GM18519 (cell line): Measurements from ENCODE around the gene SMG6.
"Not testable (repeated sequence)": the region's sequence is repeated elsewhere in the genome, so short reads cannot be mapped to it uniquely, and the experiment has no call there.

ENCODE experiments used
- ATAC-seq: cut with Tn5 transposase; IDR thresholded peaks from one replicate; pipeline ENCODE4 v1.9.1; 2021; ENCODE audit warnings: mild to moderate bottlenecking, moderate library complexity; ENCODE audit not compliant: unreplicated experiment, low FRiP score

The SMG6 gene

GRCh38 chr17:2210726-2211125 is 92.9 kb downstream of the SMG6 start:
- no peak for ATAC-seq

DNA sequence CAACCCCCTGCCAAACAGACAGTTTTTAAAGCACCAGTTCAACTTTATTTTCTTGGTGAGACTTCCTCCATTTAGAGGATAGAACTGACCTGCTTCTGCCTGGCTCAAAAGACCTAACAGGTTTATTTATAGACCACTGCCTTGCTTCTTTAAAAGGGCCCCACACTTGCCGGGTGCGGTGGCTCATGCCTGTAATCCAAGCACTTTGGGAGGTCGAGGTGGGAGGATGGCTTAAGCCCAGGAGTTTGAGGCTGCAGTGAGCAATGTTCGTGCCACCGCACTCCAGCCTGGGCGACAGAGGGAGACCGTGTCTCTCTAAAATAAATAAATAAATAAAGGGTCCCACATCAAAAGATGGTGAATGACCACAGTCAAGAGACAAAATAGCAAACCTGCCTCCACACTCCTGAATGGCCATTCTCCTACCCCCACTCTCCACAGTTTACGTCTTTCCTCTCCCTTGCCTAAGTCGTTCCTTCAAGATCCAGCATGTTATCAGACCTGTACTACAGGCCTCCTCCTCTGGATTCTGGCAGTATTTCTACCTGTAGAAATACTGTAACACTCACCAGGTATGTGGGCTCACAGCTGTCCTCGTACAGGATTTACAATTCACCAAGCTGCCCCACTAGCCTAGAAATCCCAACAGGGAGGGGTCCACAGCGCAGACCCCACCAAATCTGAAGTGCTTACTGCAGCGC is 95.6 kb downstream of the SMG6 start:
- ATAC-seq = no peak

GRCh38 chr17:2204393-2204792 is 99.2 kb downstream of the SMG6 start:
- ATAC-seq = no peak

- no peak for ATAC-seq
These were observed 99.8 kb downstream of the SMG6 start for GRCh38 chr17:2203818-2204217.

DNA sequence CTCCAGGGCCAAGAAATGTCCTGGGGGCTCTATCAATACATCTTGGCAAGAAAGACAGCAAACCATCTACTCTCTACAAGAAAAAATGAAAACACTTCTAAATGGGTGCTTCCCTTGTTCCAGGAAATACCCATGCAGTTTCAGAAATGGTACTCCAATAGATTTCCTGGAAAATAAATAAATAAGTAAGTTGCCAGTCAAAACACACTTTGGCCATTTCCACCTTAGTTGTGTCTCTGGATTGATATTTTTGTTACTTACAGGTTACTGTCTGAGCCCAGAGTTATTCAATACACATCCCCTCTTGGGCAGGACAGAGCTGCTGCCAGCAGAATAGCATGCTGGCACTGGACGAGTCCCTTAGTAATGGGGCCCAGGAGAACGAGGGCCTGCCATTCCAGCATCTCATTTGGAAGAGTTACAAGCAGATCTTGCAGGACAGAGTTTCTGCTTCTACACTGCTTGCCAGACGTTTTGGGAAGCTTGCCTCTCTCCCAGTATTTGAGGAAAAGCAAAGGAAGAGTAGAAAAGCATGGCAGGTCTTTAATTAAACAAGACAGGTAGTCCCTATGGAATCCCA is 100.5 kb downstream of the SMG6 start:
- no peak for ATAC-seq

GRCh38 chr17:2202302-2202995 is 101.1 kb downstream of the SMG6 start:
- ATAC-seq = no peak

GRCh38 chr17:2199386-2199785 is 104.2 kb downstream of the SMG6 start:
- not testable (repeated sequence) for ATAC-seq

GRCh38 chr17:2198927-2199326 is 104.7 kb downstream of the SMG6 start:
- ATAC-seq = no peak

- no peak for ATAC-seq
These were observed 106.3 kb downstream of the SMG6 start for GRCh38 chr17:2197271-2197670.

DNA sequence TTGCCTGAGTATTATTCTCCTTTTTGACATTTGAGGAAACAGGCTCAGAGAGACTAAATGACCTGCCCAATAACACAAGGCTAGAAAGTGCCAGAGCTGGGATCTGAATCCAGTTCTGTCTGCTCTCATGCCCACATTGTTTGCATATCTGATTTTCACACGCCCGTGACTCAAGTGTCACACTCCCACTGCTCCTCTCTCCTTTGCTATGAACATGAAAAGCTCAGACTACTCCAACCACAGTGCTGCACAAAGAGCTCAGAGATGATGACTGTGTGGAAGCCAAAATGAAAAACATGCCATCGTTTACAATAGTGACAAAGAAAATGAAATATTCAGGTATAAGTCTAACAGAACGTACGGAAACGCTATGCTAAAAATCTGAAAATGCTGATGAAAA is 107.9 kb downstream of the SMG6 start:
- no peak for ATAC-seq

GRCh38 chr17:2194889-2195335 is 108.7 kb downstream of the SMG6 start:
- no peak for ATAC-seq

DNA sequence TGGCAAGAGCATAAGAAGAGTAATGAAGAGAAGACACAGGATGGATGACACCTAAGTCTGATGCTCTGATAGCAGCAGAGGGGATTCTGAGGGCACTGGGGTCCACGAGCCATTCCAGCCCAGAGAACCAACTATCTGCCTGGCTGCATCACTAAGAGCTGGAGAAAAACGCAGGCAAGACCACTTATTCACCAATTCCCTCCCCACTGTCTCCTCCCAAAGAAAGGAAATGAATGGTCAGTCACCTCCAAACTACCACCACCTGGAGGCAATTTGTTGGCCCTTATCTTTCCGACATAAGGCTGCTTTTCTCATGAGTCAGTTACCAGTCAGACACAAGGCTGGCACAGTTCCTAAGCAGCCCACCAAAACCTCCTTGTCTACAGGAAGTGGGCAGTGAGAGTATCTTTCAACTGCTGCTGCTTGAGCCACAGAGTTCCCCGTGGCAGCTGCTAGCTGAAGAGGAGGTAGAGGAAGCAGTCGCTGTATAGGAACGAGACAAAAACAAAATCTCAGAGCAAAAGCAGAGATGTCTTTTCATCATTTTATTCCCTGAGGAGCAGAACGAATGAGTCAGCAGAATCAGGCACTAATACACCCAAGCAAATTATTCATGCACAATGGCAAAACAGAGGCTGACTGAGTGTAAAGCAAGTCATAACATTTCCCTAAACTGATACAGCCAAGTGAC is 111.1 kb downstream of the SMG6 start:
- ATAC-seq = no peak

- no peak for ATAC-seq
These were observed 111.8 kb downstream of the SMG6 start for GRCh38 chr17:2191785-2192184.

DNA sequence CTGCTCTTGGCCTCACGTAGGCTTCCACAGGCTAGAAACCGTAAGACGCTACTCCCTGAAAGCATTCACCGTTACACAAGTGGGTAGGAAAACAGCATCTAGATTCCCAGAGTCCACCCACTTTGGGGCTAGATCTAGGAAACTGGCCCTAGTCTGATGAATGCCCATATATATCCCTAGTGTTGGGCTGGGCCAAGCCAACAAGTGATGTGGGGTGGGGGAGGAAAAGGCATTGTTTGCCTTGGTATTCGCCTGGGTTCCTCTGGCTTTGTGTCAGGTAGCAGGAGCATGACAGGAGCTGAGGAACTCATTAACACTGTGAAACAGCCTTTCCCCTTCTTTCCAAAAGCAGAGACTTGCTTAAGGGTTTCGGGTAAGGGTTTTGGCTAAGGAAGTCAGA is 112.4 kb downstream of the SMG6 start:
- ATAC-seq = no peak

GRCh38 chr17:2190014-2190413 is 113.6 kb downstream of the SMG6 start:
- no peak for ATAC-seq

DNA sequence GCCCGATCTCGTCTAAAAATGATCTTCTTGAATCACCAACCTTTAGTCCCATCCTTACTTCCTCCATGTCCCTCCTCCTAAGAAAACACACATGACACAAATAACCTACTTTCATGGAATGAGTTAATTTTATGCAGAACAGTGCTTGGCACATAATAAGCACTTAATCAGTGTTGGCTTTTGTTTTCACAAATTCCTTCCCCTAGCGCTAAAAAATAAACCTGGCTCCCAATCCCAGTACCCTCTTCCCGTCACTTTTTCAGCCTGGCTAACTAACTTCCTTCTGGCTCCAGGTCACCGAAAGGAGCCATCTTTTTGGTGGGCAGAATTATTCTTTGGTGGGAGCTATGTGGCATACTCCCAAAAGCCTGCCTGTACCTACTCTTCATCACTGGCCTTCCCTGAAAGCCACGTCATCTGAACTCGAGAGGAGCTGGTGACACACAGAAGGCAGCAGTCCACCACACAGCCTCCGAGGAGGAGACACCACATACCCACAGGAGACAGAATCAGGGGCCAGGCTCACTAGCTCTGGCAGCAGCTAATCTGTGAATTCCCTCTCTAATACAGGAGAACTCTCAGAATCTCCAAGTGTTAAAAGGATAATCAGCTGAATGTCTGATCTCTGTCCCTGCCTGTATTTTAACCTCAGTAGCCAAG is 114.5 kb downstream of the SMG6 start:
- no peak for ATAC-seq

DNA sequence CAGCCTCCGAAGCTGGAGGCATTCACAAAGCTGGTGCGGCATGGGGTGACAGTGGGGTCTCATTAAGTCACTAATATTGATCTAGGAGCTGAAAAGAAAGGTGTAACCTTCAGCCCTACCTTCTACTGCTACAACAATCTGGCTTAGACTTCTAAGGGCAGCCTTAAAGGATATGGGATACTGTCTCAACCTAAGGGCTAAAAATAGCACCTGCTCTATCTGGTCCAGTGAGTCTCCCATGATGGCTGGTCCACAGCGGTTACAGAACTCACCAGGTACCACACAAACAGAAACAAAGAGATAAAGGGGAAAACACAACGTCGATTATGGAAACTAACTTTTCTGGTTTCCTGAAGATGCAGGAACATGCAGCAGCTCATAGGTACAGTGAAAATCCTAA is 115.8 kb downstream of the SMG6 start:
- ATAC-seq = no peak

- no peak for ATAC-seq
These were observed 116.6 kb downstream of the SMG6 start for GRCh38 chr17:2186937-2187336.

- no peak for ATAC-seq
These were observed 118.3 kb downstream of the SMG6 start for GRCh38 chr17:2184993-2185931.

DNA sequence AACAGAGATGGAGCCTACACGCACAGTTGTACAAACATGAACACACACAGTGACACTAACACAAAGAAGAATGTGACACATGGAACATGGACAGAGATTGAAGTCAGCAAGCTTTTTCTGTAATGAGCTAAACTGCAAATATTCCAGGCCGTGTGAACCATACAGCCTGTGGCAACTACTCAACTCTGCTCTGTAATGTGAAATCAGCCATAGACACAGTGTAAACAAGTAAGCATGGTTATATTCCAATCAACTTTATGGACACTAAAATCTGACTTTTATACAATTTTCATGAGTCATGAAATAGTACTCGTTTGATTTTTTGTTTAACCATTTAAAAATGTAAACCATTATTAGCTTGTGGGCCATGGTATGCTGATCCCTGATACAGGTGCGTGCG is 120.2 kb downstream of the SMG6 start:
- no peak for ATAC-seq
